ENCODE results near the gene GRIA4. TPM values are rescaled to one million over a fixed set of nuclear protein-coding genes. Genes with fewer than 3 reads are reported as not detected.

GRIA4 gene
- polyA plus RNA-seq, 3 donors, result not detected

DNA sequence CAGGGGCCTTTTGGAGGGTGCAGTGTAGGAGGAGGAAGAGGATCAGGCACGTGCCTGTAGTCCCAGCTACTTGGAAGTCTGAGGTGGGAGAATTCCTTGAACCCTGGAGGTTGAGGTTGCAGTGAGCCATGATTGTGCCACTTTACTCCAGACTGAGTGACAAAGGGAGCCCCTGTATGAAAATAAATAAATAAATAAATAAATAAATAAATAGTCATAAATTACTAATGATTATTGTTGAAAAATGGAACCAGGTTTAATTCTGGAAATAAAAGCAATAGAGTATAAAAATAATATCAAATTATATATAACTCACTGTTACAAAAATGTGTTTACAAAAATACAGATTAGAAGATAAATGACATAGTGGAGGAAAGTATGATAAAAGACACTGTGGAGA, 37.9 kb downstream of the GRIA4 start:
- Histone ChIP-seq H3K36me3 (replicated peaks in 1 of 2; ENCODE audit: control insufficient read depth in 1 of 2, insufficient read depth in 2 of 2, low read length in 2 of 2) (no peaks in the 10 kb centered on the region), H3K9ac (ENCODE audit: insufficient read depth, low read length, poor library complexity, severe bottlenecking) (no peak overlapping the region), H3K27ac (ENCODE audit: low read depth in 1 of 2, low read length in 2 of 2) (no peak overlapping the region), H3K27me3 (ENCODE audit: control insufficient read depth in 2 of 2, insufficient read depth in 2 of 2, low read length in 2 of 2) (no peaks in the 10 kb centered on the region), H3K4me1 (ENCODE audit: control insufficient read depth in 1 of 2, insufficient read depth in 2 of 2, low read length in 2 of 2) (no peaks in the 10 kb centered on the region), H3K4me2 (replicated peaks; ENCODE audit: extremely low read depth, low read length, poor library complexity, severe bottlenecking) (no peak overlapping the region), H3K79me2 (ENCODE audit: insufficient read depth, low read length) (no peaks in the 10 kb centered on the region), H2AFZ (ENCODE audit: insufficient read depth, low read depth, low read length, poor library complexity, severe bottlenecking) (no peak overlapping the region), H3K9me3 (replicated peaks in 1 of 2; ENCODE audit: control insufficient read depth in 1 of 2, insufficient read depth in 1 of 2, low read length in 2 of 2) (peaks cover 4 to 14% of the 10 kb centered on the region in 2 donors), H4K20me1 (ENCODE audit: insufficient read depth, low read length) (no peaks in the 10 kb centered on the region), H3K4me3 (replicated peaks in 1 of 3; ENCODE audit: low read depth in 2 of 3, low read length in 3 of 3) (no peak overlapping the region)
- Mint-ChIP-seq H3K36me3 (no peaks in the 10 kb centered on the region), H3K4me1 (no peaks in the 10 kb centered on the region), H3K27ac (no peak overlapping the region), H3K4me3 (no peak overlapping the region), H3K27me3 (ENCODE audit: low read depth in 3 of 3) (no peaks in the 10 kb centered on the region), H3K9me3 (peaks cover 3 to 16% (median 8%) of the 10 kb centered on the region in 7 donors)
- TF ChIP-seq, protein P1, sequence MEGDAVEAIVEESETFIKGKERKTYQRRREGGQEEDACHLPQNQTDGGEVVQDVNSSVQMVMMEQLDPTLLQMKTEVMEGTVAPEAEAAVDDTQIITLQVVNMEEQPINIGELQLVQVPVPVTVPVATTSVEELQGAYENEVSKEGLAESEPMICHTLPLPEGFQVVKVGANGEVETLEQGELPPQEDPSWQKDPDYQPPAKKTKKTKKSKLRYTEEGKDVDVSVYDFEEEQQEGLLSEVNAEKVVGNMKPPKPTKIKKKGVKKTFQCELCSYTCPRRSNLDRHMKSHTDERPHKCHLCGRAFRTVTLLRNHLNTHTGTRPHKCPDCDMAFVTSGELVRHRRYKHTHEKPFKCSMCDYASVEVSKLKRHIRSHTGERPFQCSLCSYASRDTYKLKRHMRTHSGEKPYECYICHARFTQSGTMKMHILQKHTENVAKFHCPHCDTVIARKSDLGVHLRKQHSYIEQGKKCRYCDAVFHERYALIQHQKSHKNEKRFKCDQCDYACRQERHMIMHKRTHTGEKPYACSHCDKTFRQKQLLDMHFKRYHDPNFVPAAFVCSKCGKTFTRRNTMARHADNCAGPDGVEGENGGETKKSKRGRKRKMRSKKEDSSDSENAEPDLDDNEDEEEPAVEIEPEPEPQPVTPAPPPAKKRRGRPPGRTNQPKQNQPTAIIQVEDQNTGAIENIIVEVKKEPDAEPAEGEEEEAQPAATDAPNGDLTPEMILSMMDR (IDR thresholded peaks at IDR 0.05), result no peak
- intact Hi-C loops (cut with micrococcal nuclease), result no loop called here
- WGBS (ENCODE audit: insufficient coverage), result 100% methylated on average over 1 of the region's 1 CpG
- DNase-seq, result no peak

DNA sequence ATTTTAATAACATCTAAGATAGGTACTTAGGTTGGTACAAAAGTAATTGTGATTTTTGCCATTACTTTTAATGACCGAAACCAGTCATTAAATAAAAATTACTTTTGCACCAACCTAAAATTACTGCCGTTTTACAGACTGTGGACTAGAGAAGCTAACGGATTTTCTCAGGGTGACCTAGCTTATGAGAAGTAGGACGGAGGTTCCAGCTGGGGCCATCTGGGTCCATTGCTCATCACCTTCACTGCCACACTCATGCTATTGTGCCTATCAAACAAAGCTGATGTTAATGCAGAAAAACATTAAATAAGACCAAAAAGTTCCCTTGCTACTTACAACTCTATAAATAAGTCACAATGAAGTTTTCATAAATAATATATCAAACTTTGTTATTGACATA, 38.9 kb downstream of the GRIA4 start:
- H3K27me3 Mint-ChIP-seq (ENCODE audit: low read depth in 3 of 3), result no peaks in the 10 kb centered on the region
- no peak for DNase-seq
- Histone ChIP-seq H2AFZ (ENCODE audit: insufficient read depth, low read depth, low read length, poor library complexity, severe bottlenecking) (no peak overlapping the region), H3K27me3 (ENCODE audit: control insufficient read depth in 2 of 2, insufficient read depth in 2 of 2, low read length in 2 of 2) (no peaks in the 10 kb centered on the region), H3K4me1 (ENCODE audit: control insufficient read depth in 1 of 2, insufficient read depth in 2 of 2, low read length in 2 of 2) (no peaks in the 10 kb centered on the region), H3K9ac (ENCODE audit: insufficient read depth, low read length, poor library complexity, severe bottlenecking) (no peak overlapping the region), H3K4me2 (replicated peaks; ENCODE audit: extremely low read depth, low read length, poor library complexity, severe bottlenecking) (no peak overlapping the region), H3K27ac (ENCODE audit: low read depth in 1 of 2, low read length in 2 of 2) (no peak overlapping the region), H4K20me1 (ENCODE audit: insufficient read depth, low read length) (no peaks in the 10 kb centered on the region), H3K36me3 (replicated peaks in 1 of 2; ENCODE audit: control insufficient read depth in 1 of 2, insufficient read depth in 2 of 2, low read length in 2 of 2) (no peaks in the 10 kb centered on the region), H3K9me3 (replicated peaks in 1 of 2; ENCODE audit: control insufficient read depth in 1 of 2, insufficient read depth in 1 of 2, low read length in 2 of 2) (peaks cover 4 to 16% of the 10 kb centered on the region in 2 donors), H3K79me2 (ENCODE audit: insufficient read depth, low read length) (no peaks in the 10 kb centered on the region), H3K4me3 (replicated peaks in 1 of 3; ENCODE audit: low read depth in 2 of 3, low read length in 3 of 3) (no peak overlapping the region)
- TF ChIP-seq, protein P1 (IDR thresholded peaks at IDR 0.05), result no peak
- no peaks in the 10 kb centered on the region for H3K4me1 Mint-ChIP-seq
- H3K36me3 Mint-ChIP-seq, result no peaks in the 10 kb centered on the region
- intact Hi-C loops (cut with micrococcal nuclease), result no loop called here
- peaks cover 4 to 19% (median 7%) of the 10 kb centered on the region in 7 donors for H3K9me3 Mint-ChIP-seq
- no peak overlapping the region for H3K4me3 Mint-ChIP-seq
- H3K27ac Mint-ChIP-seq, result no peak overlapping the region
- WGBS (ENCODE audit: insufficient coverage), result no CpG with 5 or more reads among the region's 4 CpGs
